ENCODE measurements around the gene SLC35A2. TPM values are rescaled to one million over a fixed set of nuclear protein-coding genes. Genes with fewer than 3 reads are reported as not detected.

Gene SLC35A2
- total and polyA plus RNA-seq, 2 of the 4 experiments (the other 2 are of a cell fraction) = 10.8 to 48.3 TPM

GRCh38 chrX:48919947-48920717, 8.7 kb upstream of the SLC35A2 start:
- Histone ChIP-seq H2AFZ (replicated peaks; ENCODE audit: low read length, poor library complexity) (no peak overlapping the region), H3K9me1 (ENCODE audit: insufficient read depth, low read length) (peaks cover 5% of the 10 kb centered on the region; the same call in 1 of the 2 replicates), H2BK20ac (ENCODE audit: low read depth, low read length) (no peak overlapping the region), H3K36me3 (ENCODE audit: control insufficient read depth, insufficient read depth, low read length) (peaks cover 14% of the 10 kb centered on the region), H3K56ac (ENCODE audit: extremely low read depth, insufficient read depth, low read length) (no peak overlapping the region), H4K8ac (ENCODE audit: low read depth in 2 of 2, low read length in 2 of 2) (no peak overlapping the region), H2AK9ac (replicated peaks; ENCODE audit: low read depth, low read length, poor library complexity) (no peak overlapping the region), H3K9ac (ENCODE audit: low read depth, low read length) (no peak overlapping the region), H4K20me1 (ENCODE audit: insufficient read depth, low read length) (peaks cover 16% of the 10 kb centered on the region; the same call in 1 of the 2 replicates), H2BK15ac (ENCODE audit: low read depth, low read length) (no peak overlapping the region), H3K9me3 (ENCODE audit: control insufficient read depth, insufficient read depth, low read length) (no peaks in the 10 kb centered on the region; the same call in 1 of the 2 replicates), H3K18ac (ENCODE audit: low read depth, low read length) (no peak overlapping the region), H3K4me1 (ENCODE audit: control insufficient read depth, insufficient read depth, low read length) (peaks cover 3% of the 10 kb centered on the region; the same call in 1 of the 2 replicates), H2BK120ac (ENCODE audit: low read depth, low read length) (no peak overlapping the region), H3K27ac (ENCODE audit: insufficient read depth, low read length) (no peak overlapping the region), H3K79me1 (ENCODE audit: low read depth in 1 of 2, low read length in 2 of 2) (peaks cover 4 to 21% of the 10 kb centered on the region in 2 experiments; a peak in 2 of 4 replicates), H2AK5ac (ENCODE audit: low read depth, low read length) (no peak overlapping the region), H4K5ac (ENCODE audit: low read depth, low read length) (no peak overlapping the region), H2BK5ac (ENCODE audit: low read depth, low read length, poor library complexity, severe bottlenecking) (no peak overlapping the region), H3K4me2 (ENCODE audit: low read depth, low read length) (no peak overlapping the region), H3K23ac (ENCODE audit: low read depth, low read length) (no peak overlapping the region), H3K14ac (replicated peaks; ENCODE audit: low read depth, low read length) (no peak overlapping the region), H3K4ac (ENCODE audit: low read depth, low read length) (no peak overlapping the region), H3K27me3 (ENCODE audit: control insufficient read depth, insufficient read depth, low read length) (no peaks in the 10 kb centered on the region), H3K4me3 (ENCODE audit: insufficient read depth, low read depth, low read length) (no peak overlapping the region), H4K91ac (ENCODE audit: insufficient read depth, low read depth, low read length) (no peak overlapping the region)
- dilution Hi-C loops (cut with HindIII; ENCODE audit: low sequenced_read_pairs, unreplicated experiment) = no loop called here
- ATAC-seq (ENCODE audit: low read depth) (no peak), DNase-seq (no peak)
- CTCF ChIA-PET = no interaction called here
- TF ChIP-seq CEBPB (IDR thresholded peaks at IDR 0.05; ENCODE audit: low read depth, low read length) (no peak), MAFK (IDR thresholded peaks at IDR 0.05; ENCODE audit: low read depth, low read length) (no peak), SMC3 (IDR thresholded peaks at IDR 0.05; ENCODE audit: low read depth, low read length) (no peak), ELK1 (IDR thresholded peaks at IDR 0.05; ENCODE audit: borderline replicate concordance, low read depth, low read length) (no peak), FOS (IDR thresholded peaks at IDR 0.05; ENCODE audit: low read depth, low read length) (no peak), RCOR1 (IDR thresholded peaks at IDR 0.05; ENCODE audit: insufficient replicate concordance, low read length) (no peak)
- WGBS, 2 experiments (ENCODE audit: extremely low coverage in 2 of 2, insufficient read length in 1 of 2) = 33% methylated on average over 2 of the region's 8 CpGs; no CpG with 5 or more reads in 1 of the 2 experiments
- intact Hi-C loops (cut with micrococcal nuclease) = loop anchor here (5.0 kb wide), 1 partner anchor 122 kb away; the partner anchor contains the start of gene TFE3
- in situ Hi-C loops (cut with MboI; ENCODE audit: low sequenced_read_pairs) = no loop called here
- POLR2A ChIA-PET (ENCODE audit: unreplicated experiment) = no interaction called here
- BruUV-seq (replicated peaks) = no TSS peak

Measured in IMR-90 (cell line).